A549 (cell line): ENCODE data around the gene HSP90B1. TPM values are rescaled to one million over a fixed set of nuclear protein-coding genes. Genes with fewer than 3 reads are reported as not detected.

ENCODE experiments used
- ATAC-seq, 2 experiments: fragments of 200-7000 bp in 1 of 2; fragments of >200 bp in 1 of 2; cut with Nextera tagmentation in 1 of 2; cut with Tn5 transposase in 1 of 2; 3 replicates each; pipeline versions ENCODE4 v1.8.0 to v1.9.1; 2018 to 2020; ENCODE audit warnings: mild to moderate bottlenecking in 1 of 2, moderate library complexity in 1 of 2
- CTCF ChIA-PET: fragments of 300-600 bp; sonication (Branson Sonifier 250); formaldehyde crosslinking; extraction: SDS; loops from one replicate; lab custom pipeline; 2021; ENCODE audit warnings: antibody characterized with exemption, inconsistent platforms; lab: Yijun Ruan, JAX
- POLR2A ChIA-PET: fragments of 350-600 bp; formaldehyde crosslinking; extraction: SDS; loops from one replicate; lab custom pipeline; 2021; ENCODE audit warnings: antibody characterized with exemption, inconsistent platforms; lab: Yijun Ruan, JAX
- DNase-seq, 2 experiments: peaks; one replicate each; pipeline versions ENCODE4 v3.0.0 to v3.0.0-alpha.2; 2011 to 2016; ENCODE audit warnings: low read depth in 1 of 2, low spot score in 1 of 2
- FAIRE-seq: peaks from 2 replicates; lab custom pipeline; 2011; peaks lifted over from hg19 to GRCh38; lab: Jason Lieb, UNC
- H3K27ac ChIP-seq, 2 experiments: fragments of >200 bp; sonication (Bioruptor Twin); formaldehyde crosslinking; 3 replicates each; pipeline ENCODE4 v1.5.1; 2016 to 2017
- H3K4me1 ChIP-seq: fragments of >200 bp; sonication (Bioruptor Twin); formaldehyde crosslinking; 3 replicates; pipeline ENCODE4 v1.6.1; 2016
- H3K4me2 ChIP-seq: fragments of >200 bp; sonication (Bioruptor Twin); formaldehyde crosslinking; 3 replicates; pipeline ENCODE4 v1.6.1; 2016
- H3K4me3 ChIP-seq: fragments of >200 bp; sonication (Bioruptor Twin); formaldehyde crosslinking; 3 replicates; pipeline ENCODE4 v1.5.1; 2016
- H3K9me3 ChIP-seq: fragments of >200 bp; sonication (Bioruptor Twin); formaldehyde crosslinking; 3 replicates; pipeline ENCODE4 v1.6.1; 2016
- BHLHE40 ChIP-seq: IDR thresholded peaks from 2 replicates; pipeline ENCODE4 v1.6.1; 2012; ENCODE audit warnings: low read depth, low read length, inconsistent platforms
- ESRRA ChIP-seq: fragments of 150-350 bp; IDR thresholded peaks from 2 replicates; pipeline ENCODE4 v1.6.1; 2014; ENCODE audit warnings: mild to moderate bottlenecking, low read length, borderline replicate concordance
- FOSB ChIP-seq: fragments of 250-450 bp; sonication (Bioruptor Pico); IDR thresholded peaks from 2 replicates; pipeline ENCODE4 v1.5.0; 2020; ENCODE audit warnings: mild to moderate bottlenecking, moderate library complexity
- GATA3 ChIP-seq: IDR thresholded peaks from 2 replicates; pipeline ENCODE4 v1.6.1; 2012; ENCODE audit warnings: borderline replicate concordance
- HEYL ChIP-seq: fragments of 250-450 bp; sonication (Bioruptor Pico); IDR thresholded peaks from 2 replicates; pipeline ENCODE4 v1.8.0; 2021; ENCODE audit warnings: mild to moderate bottlenecking, moderate library complexity
- HOXB5 ChIP-seq: fragments of 250-450 bp; sonication (Bioruptor Pico); IDR thresholded peaks from 2 replicates; pipeline ENCODE4 v1.5.0; 2020; ENCODE audit warnings: mild to moderate bottlenecking, moderate library complexity
- JUN ChIP-seq, 2 experiments: fragments of >200 bp; sonication (Bioruptor Twin); formaldehyde crosslinking; IDR thresholded peaks; 2 replicates in 1 of 2; 3 replicates in 1 of 2; pipeline ENCODE4 v1.6.1; 2016 to 2017
- KDM5A ChIP-seq: fragments of 200-600 bp; sonication (generic); IDR thresholded peaks from 2 replicates; pipeline ENCODE4 v1.6.1; 2016; ENCODE audit warnings: antibody characterized with exemption, mild to moderate bottlenecking
- MAZ ChIP-seq: fragments of 150-350 bp; IDR thresholded peaks from 2 replicates; pipeline ENCODE4 v1.6.1; 2014; ENCODE audit warnings: antibody characterized with exemption, low read depth, low read length, borderline replicate concordance
- MYC ChIP-seq: IDR thresholded peaks from 2 replicates; pipeline ENCODE4 v1.6.1; 2012; ENCODE audit warnings: mild to moderate bottlenecking, inconsistent platforms, low read length, improper control_type of control experiment, borderline replicate concordance
- POLR2A ChIP-seq: IDR thresholded peaks from 2 replicates; pipeline ENCODE4 v1.6.1; 2012; ENCODE audit warnings: mild to moderate bottlenecking, low read length
- RNF2 ChIP-seq: fragments of 200-600 bp; sonication (generic); IDR thresholded peaks from 2 replicates; pipeline ENCODE4 v1.6.1; 2016; ENCODE audit warnings: low read depth, mild to moderate bottlenecking, antibody characterized with exemption, moderate library complexity, borderline replicate concordance
- ZNF302 ChIP-seq: fragments of 250-450 bp; sonication (Bioruptor Pico); IDR thresholded peaks from 2 replicates; pipeline ENCODE4 v1.9.0; 2021; ENCODE audit warnings: inconsistent platforms, mild to moderate bottlenecking, moderate library complexity
- WGBS: methylation state at CpG from one replicate; pipeline ENCODE4 v1.1.6; 2017; ENCODE audit errors: missing lambda C conversion rate; 5-methylcytosine and 5-hydroxymethylcytosine counted together
- polyA plus RNA-seq, 4 experiments: library from polyadenylated mRNA; depleted of rRNA in 3 of 4; stranded (reverse); fragments of >200 nt; fragmentation: RNase III in 1 of 4; extraction: RNeasy Plus Mini Kit Qiagen cat#74134 plus additional on column Dnase treatment in 1 of 4; gene quantifications; 2 replicates in 3 of 4; 3 replicates in 1 of 4; pipeline ENCODE4 v1.2.3, GENCODE V29; 2011 to 2017
- TF ChIP-seq, protein P1 (sequence below): IDR thresholded peaks from 2 replicates; pipeline ENCODE4 v1.6.1; 2012
- TF ChIP-seq, protein P2 (sequence below): fragments of 200-600 bp; sonication (generic); IDR thresholded peaks from 2 replicates; pipeline ENCODE4 v1.6.1; 2016; ENCODE audit warnings: antibody characterized with exemption, mild to moderate bottlenecking, moderate library complexity
- TF ChIP-seq, protein P3 (sequence below): fragments of 250-450 bp; sonication (Bioruptor Pico); IDR thresholded peaks from 2 replicates; pipeline ENCODE4 v1.5.0; 2021; ENCODE audit warnings: mild to moderate bottlenecking, moderate library complexity, borderline replicate concordance
- TF ChIP-seq, protein P4 (sequence below): fragments of >200 bp; sonication (Bioruptor Twin); formaldehyde crosslinking; IDR thresholded peaks from 3 replicates; pipeline ENCODE4 v1.6.1; 2016

The HSP90B1 gene
- polyA plus RNA-seq, 2 of the 4 experiments (the other 2 are of a cell fraction): 624 to 915 TPM

DNA sequence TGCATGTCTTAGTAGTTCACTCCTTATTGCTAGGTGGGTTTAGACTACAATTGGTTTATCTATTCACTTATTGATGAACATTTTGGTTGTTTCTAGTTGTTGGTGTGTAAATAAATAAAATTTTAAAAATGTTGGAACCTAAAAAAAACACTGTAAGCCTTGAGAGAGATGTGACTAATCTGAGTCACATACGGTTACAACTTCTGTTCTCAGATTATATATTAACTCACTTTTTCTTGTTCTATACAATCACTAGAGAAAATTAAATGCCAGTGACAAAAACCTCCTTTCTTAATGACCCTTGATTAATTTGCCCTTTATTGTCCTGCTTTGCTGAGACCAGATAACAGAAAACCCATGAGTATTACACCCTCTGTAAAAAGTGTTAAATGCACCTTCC, 28.4 kb downstream of the HSP90B1 start:
- Histone ChIP-seq H3K4me1 (peaks cover 27% of the 10 kb centered on the region), H3K4me2 (peak overlapping the region; percentile 86), H3K27ac (peak overlapping the region; percentile 92 to 95; a peak in 5 of 6 replicates), H3K9me3 (no peaks in the 10 kb centered on the region), H3K4me3 (no peak overlapping the region)
- ChIA-PET CTCF (interaction anchor here (2.0 kb wide), 1 partner anchor 151 kb away, joined by 7 read pairs; no protein-coding TSS in a partner anchor), POLR2A (no interaction called here)
- WGBS: 6% methylated on average over 1 of the region's 1 CpG
- no peak for ATAC-seq
- no peak for FAIRE-seq
- TF ChIP-seq MAZ: no peak
- TF ChIP-seq FOSB: no peak
- TF ChIP-seq HEYL (CRISPR knock-in tag): no peak
- TF ChIP-seq, protein P1, sequence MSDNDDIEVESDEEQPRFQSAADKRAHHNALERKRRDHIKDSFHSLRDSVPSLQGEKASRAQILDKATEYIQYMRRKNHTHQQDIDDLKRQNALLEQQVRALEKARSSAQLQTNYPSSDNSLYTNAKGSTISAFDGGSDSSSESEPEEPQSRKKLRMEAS: no peak
- no peak for TF ChIP-seq KDM5A
- TF ChIP-seq ESRRA: no peak
- TF ChIP-seq, protein P2, sequence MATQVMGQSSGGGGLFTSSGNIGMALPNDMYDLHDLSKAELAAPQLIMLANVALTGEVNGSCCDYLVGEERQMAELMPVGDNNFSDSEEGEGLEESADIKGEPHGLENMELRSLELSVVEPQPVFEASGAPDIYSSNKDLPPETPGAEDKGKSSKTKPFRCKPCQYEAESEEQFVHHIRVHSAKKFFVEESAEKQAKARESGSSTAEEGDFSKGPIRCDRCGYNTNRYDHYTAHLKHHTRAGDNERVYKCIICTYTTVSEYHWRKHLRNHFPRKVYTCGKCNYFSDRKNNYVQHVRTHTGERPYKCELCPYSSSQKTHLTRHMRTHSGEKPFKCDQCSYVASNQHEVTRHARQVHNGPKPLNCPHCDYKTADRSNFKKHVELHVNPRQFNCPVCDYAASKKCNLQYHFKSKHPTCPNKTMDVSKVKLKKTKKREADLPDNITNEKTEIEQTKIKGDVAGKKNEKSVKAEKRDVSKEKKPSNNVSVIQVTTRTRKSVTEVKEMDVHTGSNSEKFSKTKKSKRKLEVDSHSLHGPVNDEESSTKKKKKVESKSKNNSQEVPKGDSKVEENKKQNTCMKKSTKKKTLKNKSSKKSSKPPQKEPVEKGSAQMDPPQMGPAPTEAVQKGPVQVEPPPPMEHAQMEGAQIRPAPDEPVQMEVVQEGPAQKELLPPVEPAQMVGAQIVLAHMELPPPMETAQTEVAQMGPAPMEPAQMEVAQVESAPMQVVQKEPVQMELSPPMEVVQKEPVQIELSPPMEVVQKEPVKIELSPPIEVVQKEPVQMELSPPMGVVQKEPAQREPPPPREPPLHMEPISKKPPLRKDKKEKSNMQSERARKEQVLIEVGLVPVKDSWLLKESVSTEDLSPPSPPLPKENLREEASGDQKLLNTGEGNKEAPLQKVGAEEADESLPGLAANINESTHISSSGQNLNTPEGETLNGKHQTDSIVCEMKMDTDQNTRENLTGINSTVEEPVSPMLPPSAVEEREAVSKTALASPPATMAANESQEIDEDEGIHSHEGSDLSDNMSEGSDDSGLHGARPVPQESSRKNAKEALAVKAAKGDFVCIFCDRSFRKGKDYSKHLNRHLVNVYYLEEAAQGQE: no peak
- TF ChIP-seq, protein P3, sequence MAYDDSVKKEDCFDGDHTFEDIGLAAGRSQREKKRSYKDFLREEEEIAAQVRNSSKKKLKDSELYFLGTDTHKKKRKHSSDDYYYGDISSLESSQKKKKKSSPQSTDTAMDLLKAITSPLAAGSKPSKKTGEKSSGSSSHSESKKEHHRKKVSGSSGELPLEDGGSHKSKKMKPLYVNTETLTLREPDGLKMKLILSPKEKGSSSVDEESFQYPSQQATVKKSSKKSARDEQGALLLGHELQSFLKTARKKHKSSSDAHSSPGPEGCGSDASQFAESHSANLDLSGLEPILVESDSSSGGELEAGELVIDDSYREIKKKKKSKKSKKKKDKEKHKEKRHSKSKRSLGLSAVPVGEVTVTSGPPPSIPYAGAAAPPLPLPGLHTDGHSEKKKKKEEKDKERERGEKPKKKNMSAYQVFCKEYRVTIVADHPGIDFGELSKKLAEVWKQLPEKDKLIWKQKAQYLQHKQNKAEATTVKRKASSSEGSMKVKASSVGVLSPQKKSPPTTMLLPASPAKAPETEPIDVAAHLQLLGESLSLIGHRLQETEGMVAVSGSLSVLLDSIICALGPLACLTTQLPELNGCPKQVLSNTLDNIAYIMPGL: no peak
- no peak for TF ChIP-seq JUN (IDR thresholded peaks at IDR 0.05)
- TF ChIP-seq MYC: no peak
- no peak for DNase-seq

DNA sequence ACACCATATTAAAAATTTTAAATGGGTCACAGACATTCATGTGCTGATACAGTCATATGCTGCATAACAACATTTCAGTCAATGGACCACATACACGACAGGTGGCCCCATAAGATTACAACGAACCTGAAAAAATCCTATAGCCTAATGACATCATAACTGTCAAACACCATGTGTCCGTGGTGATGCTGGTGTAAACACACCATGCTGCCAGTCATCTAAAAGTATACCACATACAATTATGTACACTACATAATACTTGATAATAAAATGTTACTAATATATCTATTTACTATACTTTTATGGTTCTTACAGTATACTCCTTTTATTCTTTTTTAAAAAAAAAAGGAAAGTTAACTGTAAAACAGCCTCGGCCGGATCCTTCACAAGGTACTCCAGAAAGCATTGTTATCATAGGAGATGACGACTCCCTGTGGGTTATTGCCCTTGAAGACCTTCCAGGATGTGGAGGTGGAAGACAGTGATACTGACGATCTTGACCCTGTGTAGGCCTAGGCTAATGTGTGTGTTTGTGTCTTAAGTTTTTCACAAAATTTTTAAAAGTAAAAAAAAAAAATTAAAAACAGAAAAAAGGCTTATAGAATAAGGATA, 30.5 kb downstream of the HSP90B1 start:
- FAIRE-seq (no peak), DNase-seq (no peak), ATAC-seq (no peak)
- H3K4me3 ChIP-seq: no peak overlapping the region
- ChIA-PET POLR2A (no interaction called here), CTCF (no interaction called here)
- H3K4me1 ChIP-seq: peaks cover 28% of the 10 kb centered on the region
- TF ChIP-seq, protein P4, sequence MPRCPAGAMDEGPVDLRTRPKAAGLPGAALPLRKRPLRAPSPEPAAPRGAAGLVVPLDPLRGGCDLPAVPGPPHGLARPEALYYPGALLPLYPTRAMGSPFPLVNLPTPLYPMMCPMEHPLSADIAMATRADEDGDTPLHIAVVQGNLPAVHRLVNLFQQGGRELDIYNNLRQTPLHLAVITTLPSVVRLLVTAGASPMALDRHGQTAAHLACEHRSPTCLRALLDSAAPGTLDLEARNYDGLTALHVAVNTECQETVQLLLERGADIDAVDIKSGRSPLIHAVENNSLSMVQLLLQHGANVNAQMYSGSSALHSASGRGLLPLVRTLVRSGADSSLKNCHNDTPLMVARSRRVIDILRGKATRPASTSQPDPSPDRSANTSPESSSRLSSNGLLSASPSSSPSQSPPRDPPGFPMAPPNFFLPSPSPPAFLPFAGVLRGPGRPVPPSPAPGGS: no peak
- TF ChIP-seq BHLHE40: no peak
- no peak for TF ChIP-seq GATA3
- H3K4me2 ChIP-seq: no peak overlapping the region
- 83% methylated on average over 7 of the region's 7 CpGs for WGBS
- H3K27ac ChIP-seq: no peak overlapping the region
- H3K9me3 ChIP-seq: no peaks in the 10 kb centered on the region

DNA sequence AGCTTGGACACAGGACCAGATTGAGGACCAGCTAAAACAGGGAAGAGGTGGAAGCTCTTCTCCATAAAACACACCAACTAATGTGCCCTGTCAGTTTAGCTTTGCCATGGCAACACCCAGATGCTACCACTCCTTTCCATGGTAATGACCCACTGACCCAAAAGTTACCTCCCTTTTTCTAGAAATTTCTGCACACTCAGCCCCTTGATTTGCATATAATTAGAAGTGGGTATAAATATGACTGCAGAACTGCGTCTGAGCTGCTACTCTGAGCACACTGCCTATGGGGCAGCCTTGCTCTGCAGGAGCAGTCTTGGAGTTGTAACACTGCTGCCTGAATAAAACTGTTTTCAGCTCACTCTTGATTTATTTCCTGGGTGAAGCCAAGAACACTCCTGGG, 32.3 kb downstream of the HSP90B1 start:
- CTCF ChIA-PET: interaction anchor here (0.5 to 1.0 kb wide), 3 partner anchors 17 to 1091 kb away, joined by 3 read pairs; no protein-coding TSS in a partner anchor

More for the DNA sequence above, 32.3 kb downstream of the HSP90B1 start:
- POLR2A ChIA-PET: interaction anchor here (0.7 to 1.0 kb wide), 2 partner anchors 32 to 147 kb away, joined by 3 read pairs; partner anchors contain the start of gene HSP90B1
- Histone ChIP-seq H3K4me1 (peaks cover 34% of the 10 kb centered on the region), H3K9me3 (no peaks in the 10 kb centered on the region), H3K4me3 (no peak overlapping the region), H3K27ac (no peak overlapping the region), H3K4me2 (no peak overlapping the region)
- FAIRE-seq (no peak), ATAC-seq (no peak), DNase-seq (no peak)
- WGBS: 52% methylated on average over 1 of the region's 1 CpG
- TF ChIP-seq POLR2A (peak; percentile 23; the same call in 1 of the 2 replicates), RNF2 (no peak), HOXB5 (CRISPR knock-in tag) (no peak), ZNF302 (CRISPR knock-in tag) (no peak)
